ENCODE results near the gene ASPDH.
"Not testable (repeated sequence)": the region's sequence is repeated elsewhere in the genome, so short reads cannot be mapped to it uniquely, and the experiment has no call there.

ASPDH gene

DNA sequence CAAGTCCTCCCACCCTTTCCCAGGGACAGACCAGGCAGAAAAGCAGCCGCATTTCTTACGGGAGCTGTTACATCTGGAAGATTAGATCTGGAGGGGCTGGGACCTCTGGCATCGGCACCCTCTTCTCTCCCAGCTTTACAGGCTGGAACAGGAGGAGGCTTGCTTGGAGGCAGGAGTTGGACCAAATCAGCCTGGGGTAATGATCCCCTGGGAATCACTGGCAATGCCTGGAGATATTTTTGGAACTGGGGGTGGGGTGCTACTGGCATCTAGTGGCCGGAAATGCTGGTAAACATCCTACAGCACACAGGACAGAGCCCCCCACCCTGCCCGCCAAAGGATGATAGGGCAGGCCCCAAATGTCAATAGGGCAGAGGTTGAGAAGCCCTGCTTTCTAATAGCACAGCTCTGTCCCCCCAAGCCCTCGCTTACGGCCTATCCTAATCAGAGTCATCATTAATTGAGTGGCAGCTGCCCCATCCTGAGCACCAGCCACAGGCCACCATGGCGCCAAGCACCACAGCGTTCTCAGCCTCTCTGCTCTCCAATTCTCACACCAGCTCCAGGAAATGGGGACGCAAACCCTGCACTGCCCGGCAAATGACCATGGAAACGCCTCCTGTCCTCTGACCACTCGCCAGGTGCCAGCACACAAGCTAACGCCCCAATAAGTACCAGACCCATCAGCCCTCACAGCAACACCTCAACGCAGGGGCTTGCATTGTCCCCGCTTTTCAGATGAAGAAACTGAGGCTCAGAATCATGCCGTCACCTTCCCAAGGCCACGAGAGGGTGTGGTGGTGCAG lies 33.9 kb upstream of the ASPDH start:
- DNase-seq, result no peak

DNA sequence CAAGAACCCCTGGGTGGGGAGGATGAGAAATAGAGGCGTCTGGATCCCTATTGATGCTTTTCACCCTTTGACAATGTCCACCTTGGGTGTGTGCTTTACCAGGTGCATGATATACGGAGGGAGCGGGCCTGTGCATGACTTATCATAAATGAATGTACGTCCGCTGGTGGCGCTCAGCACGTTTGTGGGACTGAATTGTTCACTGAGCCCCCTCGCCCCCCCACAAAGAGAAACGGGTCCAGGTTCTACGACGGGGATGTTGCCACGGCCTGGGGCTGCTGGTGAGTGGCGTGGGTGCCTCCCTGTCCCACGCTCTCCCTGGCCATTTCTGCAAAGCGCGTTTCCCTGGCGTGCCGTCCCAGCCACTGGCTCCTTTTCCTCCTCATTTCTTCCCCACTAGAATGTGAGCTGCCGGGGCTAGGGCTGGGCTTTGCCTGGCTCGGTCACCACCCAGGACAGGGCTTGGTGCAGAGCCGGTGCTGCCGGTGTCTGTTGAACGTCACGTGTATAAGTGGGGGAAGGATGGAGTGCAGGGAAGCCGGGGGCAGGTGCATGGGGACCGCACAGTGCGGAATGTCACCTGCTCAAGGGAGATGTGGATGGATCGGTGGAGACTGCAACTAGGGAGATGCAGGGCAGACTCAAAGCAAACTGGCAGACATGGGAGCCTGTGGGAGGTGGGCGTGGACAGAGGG lies 33.0 kb upstream of the ASPDH start:
- DNase-seq, result no peak

DNA sequence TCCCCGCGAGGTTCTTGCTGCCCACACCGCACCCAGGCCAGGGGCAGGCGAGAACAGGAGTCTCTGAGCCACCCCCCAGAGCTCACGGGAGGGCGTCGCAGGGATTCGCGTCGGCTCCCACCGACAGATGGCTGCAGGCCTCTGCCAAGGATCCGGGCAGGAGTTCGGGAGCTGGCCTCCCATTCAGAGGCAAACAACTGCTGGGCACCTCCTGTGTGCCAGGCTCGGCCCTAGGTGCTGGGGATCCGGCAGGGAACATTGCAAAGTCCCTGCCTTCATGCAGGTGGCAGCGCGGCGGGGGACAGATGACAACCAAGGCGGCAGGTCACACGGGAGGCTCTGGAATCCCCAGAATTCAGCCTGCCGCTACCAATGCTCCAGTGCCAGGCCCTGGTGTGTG lies 29.2 kb upstream of the ASPDH start:
- DNase-seq, result no peak

- DNase-seq, result peak; percentile 70 to 71
These were observed 24.1 kb upstream of the ASPDH start for GRCh38 chr19:50537769-50538230.

DNA sequence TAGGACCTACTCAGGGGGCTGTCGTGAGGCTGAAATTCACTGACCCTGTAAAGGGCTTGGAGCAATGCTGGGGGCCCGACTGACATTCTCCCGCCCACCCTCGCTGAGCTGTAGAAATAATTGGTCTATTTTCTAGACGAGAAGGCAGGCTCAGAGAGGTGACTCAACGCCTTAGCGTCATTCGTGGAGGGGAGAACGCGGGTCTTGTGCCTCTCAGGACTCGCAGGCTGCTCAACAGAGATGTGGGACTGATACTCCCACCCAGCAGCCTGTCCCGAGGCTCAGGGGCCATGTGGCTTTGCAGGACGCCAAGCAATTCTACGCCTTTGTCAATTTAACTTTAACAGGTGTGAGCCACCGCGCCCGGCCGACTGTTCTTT lies 23.6 kb upstream of the ASPDH start:
- DNase-seq, result no peak

DNA sequence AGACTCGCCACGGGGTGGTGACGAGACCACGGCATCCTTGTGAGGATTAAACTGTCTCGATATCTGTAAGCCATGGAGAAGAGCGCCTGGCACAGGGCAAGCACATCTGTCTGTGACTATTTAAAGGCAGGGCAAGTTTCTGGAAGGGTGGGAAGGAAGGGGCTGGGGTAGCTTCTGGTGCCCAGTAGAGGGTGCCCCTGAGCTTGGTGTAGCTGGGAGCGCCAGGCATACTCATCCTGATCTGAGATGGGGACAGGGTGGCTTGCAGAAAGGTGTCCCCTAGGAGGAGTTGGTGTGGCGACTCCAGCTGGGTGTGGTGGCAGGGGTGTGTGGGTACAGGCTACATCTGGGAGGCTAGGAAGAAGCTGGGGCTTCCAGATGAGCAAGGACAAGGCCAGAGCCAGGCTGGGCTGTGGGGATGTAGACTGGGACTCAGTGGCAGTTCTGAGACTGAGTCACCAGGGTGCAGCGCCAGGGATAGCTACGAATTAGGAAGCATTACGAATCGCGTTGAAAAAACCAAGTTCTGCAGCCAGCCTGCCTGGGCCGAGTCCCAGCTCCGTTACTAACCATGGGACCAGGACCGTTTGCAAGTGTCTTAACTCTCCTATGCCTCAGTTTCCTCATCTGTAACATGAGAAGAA lies 23.1 kb upstream of the ASPDH start:
- DNase-seq, result no peak

DNA sequence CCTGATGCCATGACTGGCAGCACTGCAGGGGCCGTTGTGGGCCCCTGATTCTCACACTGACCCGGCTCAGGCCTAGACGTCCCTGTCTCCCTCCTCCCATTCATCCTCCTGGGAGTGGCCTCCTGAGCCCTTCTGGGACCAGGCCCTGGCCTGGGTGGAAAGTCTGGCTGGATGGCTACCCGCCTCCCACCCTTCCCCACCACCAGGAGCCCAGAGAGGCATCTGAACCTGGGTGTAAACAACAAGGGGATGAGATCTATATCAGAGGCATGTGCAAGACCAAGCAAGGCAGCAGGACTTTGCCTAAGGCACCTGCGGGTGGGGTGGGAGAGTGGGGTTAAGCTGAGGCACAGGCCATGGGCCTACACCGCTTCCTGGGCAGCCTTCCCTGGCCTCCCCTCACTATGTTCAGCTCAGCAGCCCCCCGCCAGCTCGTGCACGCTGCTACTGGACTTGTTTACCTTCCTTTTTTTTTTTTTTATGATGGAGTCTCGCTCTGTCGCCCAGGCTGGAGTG lies 22.0 kb upstream of the ASPDH start:
- DNase-seq, result no peak

- DNase-seq, result no peak
These were observed 20.8 kb upstream of the ASPDH start for GRCh38 chr19:50534478-50534877.

DNA sequence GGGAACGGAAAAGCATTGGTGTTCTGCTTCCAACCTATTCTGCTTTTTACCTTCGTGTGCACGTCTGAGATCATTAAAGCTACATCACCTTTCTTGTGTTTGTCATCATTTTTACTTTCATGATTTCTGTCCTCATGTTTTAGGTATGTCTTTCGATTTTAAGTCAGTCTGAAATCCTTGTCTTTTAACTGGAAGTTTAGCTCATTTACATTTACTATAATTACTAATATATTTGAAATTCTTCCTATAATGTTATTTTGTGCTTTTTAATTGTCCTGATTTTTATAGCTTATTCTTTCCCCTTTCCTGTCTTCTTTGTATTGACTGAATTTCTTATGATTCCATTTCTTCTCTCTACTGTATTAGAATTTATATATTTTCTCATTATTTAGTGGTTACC lies 19.2 kb upstream of the ASPDH start:
- DNase-seq, result no peak

DNA sequence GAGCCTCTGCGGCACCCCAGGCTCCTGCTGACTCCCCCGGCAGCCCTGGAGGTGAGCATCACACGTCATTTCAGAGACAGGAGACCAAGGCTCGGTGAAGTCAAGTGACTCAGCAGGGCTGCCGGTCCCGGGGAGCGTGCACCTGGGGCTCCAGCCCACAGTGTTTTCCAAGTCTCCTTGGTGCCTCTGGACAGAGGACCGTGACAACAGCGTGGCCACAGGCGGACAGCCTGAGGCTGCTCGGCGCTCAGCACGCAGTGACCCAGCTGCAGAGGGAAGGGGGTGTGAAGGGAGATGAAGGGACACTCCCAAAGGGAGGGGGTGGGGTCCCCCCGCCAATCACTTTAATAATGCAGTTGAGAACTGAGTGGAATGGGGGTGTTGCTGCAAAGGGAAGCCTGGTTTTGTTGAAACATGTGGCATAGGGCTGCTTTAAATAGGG lies 17.5 kb upstream of the ASPDH start:
- DNase-seq, result no peak

GRCh38 chr19:50528052-50528451 lies 14.3 kb upstream of the ASPDH start:
- not testable (repeated sequence) for DNase-seq

- DNase-seq, result no peak
These were observed 9.2 kb upstream of the ASPDH start for GRCh38 chr19:50522881-50523280.

GRCh38 chr19:50520822-50521465 lies 7.2 kb upstream of the ASPDH start:
- no peak for DNase-seq

- DNase-seq, result no peak
These were observed 5.4 kb upstream of the ASPDH start for GRCh38 chr19:50519006-50519575.

GRCh38 chr19:50518091-50519005 lies 4.6 kb upstream of the ASPDH start:
- no peak for DNase-seq

GRCh38 chr19:50517704-50518075 lies 4.0 kb upstream of the ASPDH start:
- no peak for DNase-seq

- no peak for DNase-seq
These were observed 3.4 kb upstream of the ASPDH start for GRCh38 chr19:50516964-50517703.

GRCh38 chr19:50516456-50516855 lies 2.7 kb upstream of the ASPDH start:
- no peak for DNase-seq

DNA sequence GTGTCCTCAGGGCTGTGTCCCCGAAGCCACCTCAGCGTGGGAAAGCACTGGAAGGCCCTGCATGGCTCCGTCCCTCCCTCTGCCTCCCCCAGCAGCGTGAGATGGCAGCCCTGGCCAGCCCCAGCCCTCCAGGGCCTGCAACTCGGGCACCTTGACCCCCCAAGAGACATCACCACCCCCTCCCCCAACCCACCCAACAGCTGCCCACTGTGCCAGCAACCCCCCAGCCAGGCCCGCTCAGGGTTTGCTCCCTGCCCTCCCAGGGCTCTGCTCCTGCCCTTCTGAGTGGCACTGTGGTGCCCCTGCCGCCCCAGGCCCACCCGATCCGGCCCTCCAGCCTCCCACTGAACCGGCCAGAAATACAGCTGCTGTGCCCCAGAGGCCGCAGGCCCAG lies 1.5 kb upstream of the ASPDH start:
- no peak for DNase-seq

GRCh38 chr19:50514346-50515167 lies 844 bp upstream of the ASPDH start:
- DNase-seq, result no peak
